Duodenal mucosa (tissue), 2 donors: ENCODE measurements around the gene RASGRP4.

ENCODE experiments used
- H3K27ac ChIP-seq: one replicate; pipeline ENCODE4 v1.7.0; 2013; ENCODE audit warnings: low read depth, low read length
- H3K27me3 ChIP-seq, 2 donors: one replicate each; pipeline ENCODE4 v1.7.0; 2013; ENCODE audit warnings: low read length in 2 of 2, control low read depth in 1 of 2; ENCODE audit not compliant: insufficient read depth in 2 of 2, control insufficient read depth in 1 of 2
- H3K36me3 ChIP-seq, 2 donors: one replicate each; pipeline ENCODE4 v1.7.0; 2013; ENCODE audit warnings: low read length in 2 of 2, control low read depth in 1 of 2; ENCODE audit not compliant: insufficient read depth in 2 of 2, control insufficient read depth in 1 of 2
- H3K4me1 ChIP-seq, 2 donors: one replicate each; pipeline ENCODE4 v1.7.0; 2013; ENCODE audit warnings: low read length in 2 of 2, control low read depth in 1 of 2; ENCODE audit not compliant: insufficient read depth in 2 of 2, control insufficient read depth in 1 of 2
- H3K4me3 ChIP-seq, 2 donors: one replicate each; pipeline ENCODE4 v1.7.0; 2013; ENCODE audit warnings: low read length in 2 of 2, low read depth in 1 of 2
- H3K9ac ChIP-seq, 2 donors: one replicate each; pipeline ENCODE4 v1.7.0; 2013; ENCODE audit warnings: low read length in 2 of 2, low read depth in 1 of 2
- H3K9me3 ChIP-seq, 2 donors: one replicate each; pipeline ENCODE4 v1.7.0; 2013; ENCODE audit warnings: low read length in 2 of 2, control low read depth in 1 of 2; ENCODE audit not compliant: control insufficient read depth in 1 of 2

RASGRP4 gene

DNA sequence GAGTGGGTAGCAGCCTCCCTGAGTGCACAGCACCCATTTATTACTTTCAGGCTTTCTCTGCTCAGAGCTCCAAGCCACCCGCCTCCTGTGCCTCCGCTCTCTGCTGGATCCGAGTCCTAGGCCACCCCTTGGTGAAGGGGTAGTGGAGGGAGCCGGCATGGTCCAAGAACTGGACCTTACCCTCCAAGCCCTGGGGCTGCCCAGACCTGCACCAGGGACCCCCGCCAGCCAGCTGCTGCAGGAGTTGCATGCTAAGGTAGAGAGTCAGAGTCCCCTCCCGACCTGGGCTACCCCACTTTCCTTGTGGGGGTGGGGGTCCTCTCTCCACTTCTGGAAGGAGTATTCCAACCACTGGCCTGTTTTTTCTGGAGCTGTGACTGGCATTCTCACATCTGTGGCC is 21.2 kb downstream of the RASGRP4 start:
- Histone ChIP-seq H3K36me3 (peaks cover 9 to 16% of the 10 kb centered on the region in 2 donors), H3K27ac (no peak overlapping the region), H3K4me3 (no peak overlapping the region), H3K9ac (no peak overlapping the region), H3K9me3 (no peaks in the 10 kb centered on the region), H3K4me1 (peaks cover 3 to 4% of the 10 kb centered on the region in 2 donors), H3K27me3 (peaks cover 0 to 2% of the 10 kb centered on the region in 2 donors)

DNA sequence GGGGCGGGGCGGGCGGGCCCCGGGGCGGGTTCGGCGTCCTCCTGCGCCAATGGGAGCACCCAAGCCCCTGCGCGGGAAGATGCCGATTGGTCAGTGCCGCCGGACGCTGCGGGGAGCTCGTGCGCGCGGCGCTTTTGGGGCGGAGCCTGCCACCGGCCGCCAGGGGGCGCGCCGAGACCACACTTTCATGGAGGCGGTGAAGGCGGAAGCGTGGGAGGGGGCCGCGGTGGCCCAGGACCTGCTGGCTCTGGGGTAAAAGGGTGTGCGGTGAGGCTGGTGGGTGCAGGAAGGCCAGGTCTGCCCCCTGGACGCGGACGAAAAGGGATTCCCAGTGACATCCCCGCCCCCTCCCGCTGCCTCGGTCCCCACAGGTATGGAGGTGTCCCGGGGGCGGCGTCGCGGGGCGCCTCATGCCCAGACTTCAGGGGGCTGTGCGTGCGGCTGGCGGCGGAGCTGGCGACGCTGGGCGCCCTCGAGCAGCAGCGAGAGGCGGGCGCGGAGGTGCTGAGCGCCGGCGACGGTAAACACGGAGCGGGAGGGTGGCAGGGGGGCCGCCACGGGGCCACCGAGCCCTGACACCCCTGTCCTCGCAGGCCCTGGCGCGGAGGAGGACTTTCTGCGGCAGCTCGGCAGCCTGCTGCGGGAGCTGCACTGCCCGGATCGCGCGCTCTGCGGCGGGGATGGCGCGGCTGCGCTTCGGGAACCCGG is 22.9 kb downstream of the RASGRP4 start, which contains the start of gene FAM98C:
Gene FAM98C, plus strand, starts transcription at position 127 of the 708 bp plus-strand sequence. Its CDS starts 61 bp downstream, at position 188.
- Histone ChIP-seq H3K27ac (peak within 1 kb of the TSS; percentile 73), H3K36me3 (peaks cover 4 to 16% of the 10 kb centered on the region in 2 donors), H3K9me3 (no peaks in the 10 kb centered on the region), H3K4me1 (peaks cover 3 to 4% of the 10 kb centered on the region in 2 donors), H3K9ac (peak within 1 kb of the TSS; percentile 88 to 91), H3K4me3 (peak within 1 kb of the TSS; percentile 83 to 94), H3K27me3 (peaks cover 0 to 2% of the 10 kb centered on the region in 2 donors)

DNA sequence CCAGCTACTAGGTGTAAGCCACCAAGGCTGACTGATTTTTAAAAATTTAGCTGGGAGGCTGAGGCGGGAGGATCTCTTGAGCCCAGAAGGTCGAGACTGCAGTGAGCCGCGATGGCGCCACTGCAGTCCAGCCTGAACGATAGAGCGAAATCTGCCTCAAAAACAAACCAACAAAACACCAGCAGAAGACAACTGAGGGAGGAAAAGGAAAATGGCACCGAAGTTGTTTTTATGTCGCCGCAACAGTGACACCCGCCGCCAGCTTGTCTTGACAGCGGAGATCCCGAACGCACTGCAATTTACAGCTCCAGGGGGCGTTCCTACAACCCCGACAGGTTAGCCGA is 23.4 kb downstream of the RASGRP4 start:
- peaks cover 4 to 16% of the 10 kb centered on the region in 2 donors for H3K36me3 ChIP-seq
- H3K4me3 ChIP-seq = peak overlapping the region; percentile 58 to 62
- H3K9ac ChIP-seq = peak overlapping the region in 1 of 2 donors; percentile 55
- H3K27ac ChIP-seq = no peak overlapping the region
- peaks cover 3 to 4% of the 10 kb centered on the region in 2 donors for H3K4me1 ChIP-seq
- H3K27me3 ChIP-seq = peaks cover 0 to 6% of the 10 kb centered on the region in 2 donors
- no peaks in the 10 kb centered on the region for H3K9me3 ChIP-seq

DNA sequence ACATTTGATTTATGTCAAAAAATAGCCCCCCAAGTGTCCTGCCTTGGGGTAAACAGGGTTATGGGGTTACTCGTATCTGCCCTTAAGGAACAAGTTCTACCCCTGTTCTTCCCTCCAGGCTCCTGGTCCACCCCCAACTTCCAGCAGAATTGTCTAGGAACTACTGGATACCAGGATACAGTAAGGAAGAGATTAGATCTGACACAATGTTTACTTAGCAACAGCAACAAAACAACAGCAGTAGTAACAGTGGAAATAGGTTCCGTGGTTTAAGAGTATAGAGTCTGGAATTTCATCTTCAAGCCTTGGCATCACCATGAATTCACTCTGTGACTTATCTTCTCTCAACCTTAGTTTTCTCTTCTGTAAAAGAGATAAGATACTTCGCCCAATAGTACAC is 24.9 kb downstream of the RASGRP4 start:
- H3K27ac ChIP-seq = no peak overlapping the region

DNA sequence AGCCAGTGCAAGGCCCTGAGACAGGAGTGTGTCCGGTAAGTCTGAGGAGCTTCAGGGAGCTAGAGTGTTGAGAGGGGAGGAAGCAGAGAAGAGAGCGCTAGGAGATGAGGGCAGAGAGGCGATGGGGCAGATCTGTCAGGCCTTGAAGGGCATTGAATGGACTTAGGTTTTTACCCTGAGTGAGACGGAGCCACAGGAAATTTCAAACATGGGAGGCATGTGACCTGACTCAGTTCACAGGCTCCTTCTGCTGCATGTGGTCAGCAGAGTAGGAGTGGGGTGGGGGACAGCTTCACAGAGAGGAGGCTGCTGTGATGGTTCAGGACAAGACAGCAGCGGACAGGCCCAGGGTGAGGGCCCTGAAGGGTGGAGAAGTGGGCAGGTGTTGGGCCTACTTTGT is 25.7 kb downstream of the RASGRP4 start:
- peaks cover 0 to 3% of the 10 kb centered on the region in 2 donors for H3K36me3 ChIP-seq
- H3K27ac ChIP-seq = no peak overlapping the region
- no peak overlapping the region for H3K9ac ChIP-seq
- H3K4me1 ChIP-seq = peaks cover 3 to 4% of the 10 kb centered on the region in 2 donors
- peaks cover 15 to 18% of the 10 kb centered on the region in 2 donors for H3K27me3 ChIP-seq
- no peaks in the 10 kb centered on the region for H3K9me3 ChIP-seq
- no peak overlapping the region for H3K4me3 ChIP-seq

More for the DNA sequence above, 24.9 kb downstream of the RASGRP4 start:
- Histone ChIP-seq H3K36me3 (peaks cover 0 to 6% of the 10 kb centered on the region in 2 donors), H3K4me1 (peaks cover 3 to 4% of the 10 kb centered on the region in 2 donors), H3K9me3 (no peaks in the 10 kb centered on the region), H3K9ac (no peak overlapping the region), H3K27me3 (peaks cover 14 to 18% of the 10 kb centered on the region in 2 donors), H3K4me3 (no peak overlapping the region)

DNA sequence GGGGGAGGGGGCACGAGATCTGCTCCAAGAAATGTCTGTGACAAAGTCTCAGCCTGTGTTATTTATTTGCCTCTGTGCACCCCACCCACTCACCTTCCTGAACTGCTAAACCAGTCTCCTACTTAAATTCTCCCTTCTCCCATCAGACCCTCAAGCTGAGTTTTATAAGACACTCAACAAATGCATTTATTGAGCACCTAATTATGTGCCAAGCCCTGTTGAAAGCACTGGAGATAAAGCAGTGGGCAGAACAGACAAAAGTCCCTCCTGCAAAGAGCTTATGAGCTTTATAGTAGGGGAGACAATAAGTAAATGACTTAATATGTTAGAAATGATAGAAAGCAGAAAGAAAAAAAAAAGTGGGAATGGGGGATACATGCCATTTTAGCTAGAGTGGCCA is 26.5 kb downstream of the RASGRP4 start:
- peaks cover 18 to 21% of the 10 kb centered on the region in 2 donors for H3K27me3 ChIP-seq
- H3K4me1 ChIP-seq = peaks cover 8 to 11% of the 10 kb centered on the region in 2 donors
- no peak overlapping the region for H3K27ac ChIP-seq
- H3K9me3 ChIP-seq = no peaks in the 10 kb centered on the region
- no peak overlapping the region for H3K4me3 ChIP-seq
- no peak overlapping the region for H3K9ac ChIP-seq
- no peaks in the 10 kb centered on the region for H3K36me3 ChIP-seq

DNA sequence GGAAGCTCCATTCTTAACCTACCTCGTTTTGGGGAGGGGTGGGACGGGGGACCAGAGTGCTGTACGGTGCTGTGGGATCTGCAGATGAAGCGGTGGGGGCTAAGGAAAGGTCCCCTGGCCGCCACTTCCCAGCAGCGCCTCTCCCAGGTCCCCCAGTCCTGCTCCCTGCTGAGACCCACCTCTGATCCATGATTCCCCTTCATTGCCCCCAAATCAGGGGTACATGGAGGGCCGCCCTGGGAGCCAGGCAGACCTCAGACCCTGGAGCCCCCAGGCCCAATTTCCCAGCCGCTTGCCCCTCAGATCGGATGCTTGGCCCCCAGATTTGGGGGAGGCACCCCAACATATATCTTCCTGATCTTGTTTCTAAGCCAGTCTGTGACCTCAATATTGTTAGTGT is 26.9 kb downstream of the RASGRP4 start:
- Histone ChIP-seq H3K4me3 (no peak overlapping the region), H3K36me3 (no peaks in the 10 kb centered on the region), H3K27me3 (peaks cover 18 to 21% of the 10 kb centered on the region in 2 donors), H3K4me1 (peaks cover 8 to 9% of the 10 kb centered on the region in 2 donors), H3K9me3 (no peaks in the 10 kb centered on the region), H3K9ac (no peak overlapping the region), H3K27ac (no peak overlapping the region)

DNA sequence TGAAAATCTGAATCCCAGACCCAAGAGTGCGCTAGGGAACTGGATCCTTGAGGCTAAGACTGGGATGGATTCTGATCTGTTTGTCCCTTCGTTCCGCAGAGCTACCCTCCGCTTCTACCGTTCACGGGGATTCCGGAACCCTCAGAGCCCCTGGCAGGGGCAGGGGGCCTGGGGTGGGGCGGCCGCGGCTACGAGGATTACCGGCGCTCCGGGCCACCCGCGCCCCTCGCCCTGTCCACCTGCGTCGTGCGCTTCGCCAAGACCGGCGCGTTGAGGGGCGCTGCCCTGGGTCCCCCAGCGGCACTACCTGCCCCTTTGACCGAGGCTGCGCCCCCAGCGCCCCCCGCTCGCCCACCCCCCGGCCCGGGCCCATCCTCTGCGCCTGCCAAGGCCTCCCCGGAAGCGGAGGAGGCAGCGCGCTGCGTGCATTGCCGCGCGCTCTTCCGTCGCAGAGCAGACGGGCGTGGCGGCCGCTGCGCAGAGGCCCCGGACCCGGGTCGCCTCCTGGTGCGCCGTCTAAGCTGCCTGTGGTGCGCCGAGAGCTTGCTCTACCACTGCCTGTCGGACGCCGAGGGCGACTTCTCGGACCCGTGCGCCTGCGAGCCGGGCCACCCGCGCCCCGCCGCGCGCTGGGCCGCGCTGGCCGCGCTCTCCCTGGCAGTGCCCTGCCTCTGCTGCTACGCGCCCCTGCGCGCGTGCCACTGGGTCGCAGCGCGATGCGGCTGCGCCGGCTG is 30.5 kb downstream of the RASGRP4 start:
- Histone ChIP-seq H3K27ac (no peak overlapping the region), H3K4me3 (peak overlapping the region; percentile 47 to 50), H3K9me3 (no peaks in the 10 kb centered on the region), H3K36me3 (no peaks in the 10 kb centered on the region), H3K4me1 (peaks cover 7 to 21% of the 10 kb centered on the region in 2 donors), H3K9ac (no peak overlapping the region), H3K27me3 (peaks cover 18 to 21% of the 10 kb centered on the region in 2 donors)

DNA sequence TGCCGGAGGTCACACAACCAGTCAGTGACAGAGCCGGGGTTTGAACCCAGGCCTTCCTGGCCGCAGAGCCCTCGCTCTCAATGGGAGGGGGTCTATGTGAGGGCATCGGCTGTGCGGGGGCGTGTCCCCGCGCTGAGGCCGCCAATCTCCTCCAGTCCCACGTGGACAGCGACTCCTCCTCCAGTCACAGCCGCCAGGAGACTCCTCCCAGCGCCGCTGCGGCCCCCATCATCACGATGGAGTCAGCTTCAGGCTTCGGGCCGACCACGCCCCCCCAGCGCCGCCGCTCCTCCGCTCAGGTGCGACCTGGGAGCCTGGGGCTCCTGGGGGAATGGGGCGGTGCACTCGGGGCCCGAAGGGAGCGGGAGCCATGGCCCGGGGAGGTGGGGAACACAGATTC is 31.5 kb downstream of the RASGRP4 start:
- peaks cover 7 to 21% of the 10 kb centered on the region in 2 donors for H3K4me1 ChIP-seq
- no peak overlapping the region for H3K9ac ChIP-seq
- no peaks in the 10 kb centered on the region for H3K36me3 ChIP-seq
- H3K4me3 ChIP-seq = peak overlapping the region; percentile 16 to 47
- no peak overlapping the region for H3K27ac ChIP-seq
- peaks cover 15 to 26% of the 10 kb centered on the region in 2 donors for H3K27me3 ChIP-seq
- H3K9me3 ChIP-seq = no peaks in the 10 kb centered on the region

DNA sequence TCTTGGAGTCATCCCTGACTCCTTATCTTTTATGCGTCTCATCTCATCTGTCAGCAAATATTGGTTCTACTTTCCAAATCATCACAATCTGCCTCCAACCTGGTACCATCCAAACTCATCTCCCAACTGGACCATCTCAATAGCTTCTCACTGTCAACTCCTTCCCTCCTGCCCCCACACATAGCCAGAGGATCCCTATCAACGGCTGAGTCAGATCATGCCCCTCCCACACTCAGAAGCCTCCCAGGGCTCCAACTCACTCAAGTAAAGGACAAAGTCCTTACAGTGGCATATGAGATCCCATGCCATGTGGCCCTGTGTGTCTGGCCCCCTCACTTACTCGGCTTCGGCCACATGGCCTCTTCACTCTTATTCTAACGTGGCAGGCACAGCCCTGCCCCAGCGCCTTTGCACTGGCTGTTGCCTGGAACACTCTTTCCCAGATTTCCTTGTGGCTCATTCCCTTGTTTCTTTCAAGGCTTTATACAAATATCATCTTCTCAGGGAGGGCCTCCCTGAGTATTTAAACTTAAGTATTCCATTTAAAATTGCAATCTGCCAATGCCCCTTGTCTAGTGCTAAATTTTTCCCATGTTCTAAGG is 33.2 kb downstream of the RASGRP4 start:
- Histone ChIP-seq H3K4me1 (peaks cover 7 to 31% of the 10 kb centered on the region in 2 donors), H3K9ac (no peak overlapping the region), H3K4me3 (no peak overlapping the region), H3K36me3 (no peaks in the 10 kb centered on the region), H3K27ac (no peak overlapping the region), H3K27me3 (peaks cover 14 to 31% of the 10 kb centered on the region in 2 donors), H3K9me3 (no peaks in the 10 kb centered on the region)
